NOMO-1 treated with DMSO at 0.1 percent for 48 hours (cell line): ENCODE measurements around the gene LRRC8D.

Experiments
- DNase-seq: peaks from one replicate; lab custom pipeline; 2025; ENCODE audit not compliant: unreplicated experiment; lab: John Stamatoyannopoulos, UW

LRRC8D gene

GRCh38 chr1:89934461-89934860 lies 113.6 kb downstream of the LRRC8D start:
- no peak for DNase-seq

GRCh38 chr1:89935235-89935634 lies 114.4 kb downstream of the LRRC8D start:
- DNase-seq, result no peak

GRCh38 chr1:89936694-89937093 lies 115.9 kb downstream of the LRRC8D start:
- no peak for DNase-seq

- DNase-seq, result no peak
Measured at GRCh38 chr1:89938171-89939055, 117.6 kb downstream of the LRRC8D start.

GRCh38 chr1:89939059-89939570 lies 118.3 kb downstream of the LRRC8D start:
- DNase-seq, result no peak

- no peak for DNase-seq
Measured at GRCh38 chr1:89939693-89940438, 119.0 kb downstream of the LRRC8D start.

- peak; percentile 78 for DNase-seq
Measured at GRCh38 chr1:89941110-89941766, 120.4 kb downstream of the LRRC8D start.

- DNase-seq, result no peak
Measured at GRCh38 chr1:89942014-89942413, 121.2 kb downstream of the LRRC8D start.

- peak; percentile 90 for DNase-seq
Measured at GRCh38 chr1:89942825-89943658, 122.2 kb downstream of the LRRC8D start.

- DNase-seq, result no peak
Measured at GRCh38 chr1:89943846-89944781, 123.3 kb downstream of the LRRC8D start.

- no peak for DNase-seq
Measured at GRCh38 chr1:89945852-89946476, 125.1 kb downstream of the LRRC8D start.

GRCh38 chr1:89946532-89946931 lies 125.7 kb downstream of the LRRC8D start:
- DNase-seq, result no peak

- no peak for DNase-seq
Measured at GRCh38 chr1:89948722-89949345, 128.0 kb downstream of the LRRC8D start.

- no peak for DNase-seq
Measured at GRCh38 chr1:89949991-89950624, 129.3 kb downstream of the LRRC8D start.

- DNase-seq, result no peak
Measured at GRCh38 chr1:89950703-89951102, 129.9 kb downstream of the LRRC8D start.

GRCh38 chr1:89951766-89952604 lies 131.2 kb downstream of the LRRC8D start:
- DNase-seq, result no peak

- DNase-seq, result no peak
Measured at GRCh38 chr1:89952605-89953130, 131.8 kb downstream of the LRRC8D start.
